Esophagus muscularis mucosa (tissue), 4 donors: ENCODE results near the gene LNPEP.

Experiments
- CTCF ChIP-seq, 3 experiments: fragments of 200-600 bp in 2 of 3; fragments of 450-650 bp in 1 of 3; sonication (generic) in 2 of 3; IDR thresholded peaks; one replicate each; pipeline ENCODE4 v1.5.1; 2017 to 2019; ENCODE audit warnings: antibody characterized with exemption in 3 of 3, mild to moderate bottlenecking in 2 of 3, moderate library complexity in 1 of 3
- EP300 ChIP-seq: sonication (generic); formaldehyde crosslinking; IDR thresholded peaks from one replicate; pipeline ENCODE4 v1.6.1; 2017; ENCODE audit warnings: antibody characterized with exemption
- POLR2A ChIP-seq: fragments of 450-650 bp; IDR thresholded peaks from one replicate; pipeline ENCODE4 v1.6.1; 2017; ENCODE audit warnings: antibody characterized with exemption, moderate library complexity, mild to moderate bottlenecking, low read depth
- POLR2AphosphoS5 ChIP-seq, 2 donors: sonication (generic); formaldehyde crosslinking; IDR thresholded peaks; one replicate each; pipeline ENCODE4 v1.6.1; 2017; ENCODE audit warnings: antibody characterized with exemption in 2 of 2

DNA sequence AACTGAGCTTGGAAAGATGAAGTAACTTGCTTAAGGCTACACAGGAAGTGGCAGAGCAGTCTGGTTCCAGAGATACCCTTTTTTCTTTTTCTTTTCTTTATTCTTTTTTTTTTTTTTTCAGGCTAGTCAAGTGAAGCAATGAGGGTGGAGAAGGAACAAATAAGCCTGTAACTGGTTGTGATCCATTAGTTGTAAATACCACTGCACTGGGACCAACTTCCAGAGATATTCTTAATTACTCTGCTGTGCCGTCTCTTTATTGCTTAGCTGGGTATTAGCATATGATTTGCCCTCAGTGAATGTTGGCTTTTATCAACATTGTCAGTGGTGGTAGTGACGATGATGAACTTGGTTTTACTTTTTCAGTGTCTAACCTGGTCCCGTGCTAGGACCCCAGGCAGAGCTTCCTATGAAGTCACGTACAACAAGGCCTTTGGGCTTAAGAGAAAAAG lies 26.7 kb downstream of the LNPEP start:
- TF ChIP-seq CTCF (IDR thresholded peaks at IDR 0.05) (no peak), POLR2A (no peak), POLR2AphosphoS5 (IDR thresholded peaks at IDR 0.05) (no peak), EP300 (no peak)
